Testis (tissue), 3 donors: Measurements from ENCODE around the gene DSC3. TPM values are rescaled to one million over a fixed set of nuclear protein-coding genes. Genes with fewer than 3 reads are reported as not detected.
"Not testable (repeated sequence)": the region's sequence is repeated elsewhere in the genome, so short reads cannot be mapped to it uniquely, and the experiment has no call there.

Experiments
- DNase-seq: peaks from one replicate; pipeline ENCODE4 v3.0.0-alpha.2; 2019
- H3K27ac ChIP-seq, 2 donors: fragments of 200-600 bp; sonication (generic); one replicate each; pipeline ENCODE4 v1.5.1; 2019
- H3K27me3 ChIP-seq: fragments of 200-600 bp; sonication (generic); one replicate; pipeline ENCODE4 v1.5.1; 2019
- H3K36me3 ChIP-seq: fragments of 200-600 bp; sonication (generic); one replicate; pipeline ENCODE4 v1.5.1; 2017; ENCODE audit warnings: low read depth; ENCODE audit errors: missing control alignments
- H3K4me1 ChIP-seq: fragments of 200-600 bp; sonication (generic); one replicate; pipeline ENCODE4 v1.5.1; 2019
- H3K4me3 ChIP-seq, 2 donors: fragments of 200-600 bp; sonication (generic); one replicate each; pipeline ENCODE4 v1.5.1; 2017 to 2019
- H3K9me3 ChIP-seq: fragments of 200-600 bp; sonication (generic); one replicate; pipeline ENCODE4 v1.5.1; 2017
- CTCF ChIP-seq, 3 experiments: fragments of 450-650 bp in 2 of 3; fragments of 200-600 bp in 1 of 3; sonication (generic) in 1 of 3; IDR thresholded peaks; one replicate each; pipeline ENCODE4 v1.5.1; 2016 to 2019; ENCODE audit warnings: antibody characterized with exemption in 3 of 3, mild to moderate bottlenecking in 2 of 3, moderate library complexity in 1 of 3
- POLR2A ChIP-seq: fragments of 450-650 bp; IDR thresholded peaks from one replicate; pipeline ENCODE4 v1.6.1; 2017; ENCODE audit warnings: antibody characterized with exemption, mild to moderate bottlenecking, moderate library complexity
- WGBS, 2 donors: methylation state at CpG; one replicate each; pipeline ENCODE4 v1.1.5; 2018; 5-methylcytosine and 5-hydroxymethylcytosine counted together
- intact Hi-C: fragments of 100-400 bp; cut with DNase I; formaldehyde crosslinking; loops from one replicate; pipeline ENCODE4 v1.15.1; 2023; ENCODE audit warnings: low total_unique reads
- polyA plus RNA-seq: library from polyadenylated mRNA; stranded (reverse); fragments of 350-450 nt; fragmentation: Illumina TruSeq; extraction: RNeasy Lipid Tissue Mini Kit (QIAGEN cat#74804); gene quantifications from one replicate; pipeline ENCODE4 v1.2.3, GENCODE V29; 2014; ENCODE audit warnings: low read depth, low replicate concordance; ENCODE audit not compliant: insufficient read depth
- total RNA-seq, 2 donors: library from RNA; depleted of rRNA; stranded (reverse); fragments of >200 nt; gene quantifications; one replicate each; pipeline ENCODE4 v1.2.3, GENCODE V29; 2016

The DSC3 gene
- total and polyA plus RNA-seq, 3 donors from 2014 or later, result 0.19 to 2.0 (median 0.24) TPM

GRCh38 chr18:31015715-31016434 is 26.7 kb downstream of the DSC3 start:
- Histone ChIP-seq H3K9me3 (no peaks in the 10 kb centered on the region), H3K27ac (no peak overlapping the region), H3K36me3 (no peaks in the 10 kb centered on the region), H3K27me3 (no peaks in the 10 kb centered on the region), H3K4me1 (no peaks in the 10 kb centered on the region), H3K4me3 (no peak overlapping the region)
- 94% methylated on average over 3 of the region's 3 CpGs for WGBS, 2 donors
- no peak for TF ChIP-seq POLR2A
- no peak for TF ChIP-seq CTCF (IDR thresholded peaks at IDR 0.05)
- no peak for DNase-seq
- intact Hi-C loops, result no loop called here

- H3K27me3 ChIP-seq, H3K4me3 ChIP-seq, intact Hi-C loops, H3K27ac ChIP-seq, H3K4me1 ChIP-seq, H3K36me3 ChIP-seq, H3K9me3 ChIP-seq, DNase-seq: not testable (repeated sequence)
- WGBS, 2 donors, result 91 to 93% methylated on average over 7 of the region's 7 CpGs
Observed at GRCh38 chr18:31011455-31011854, 31.1 kb downstream of the DSC3 start.

GRCh38 chr18:31010601-31011000 is 31.9 kb downstream of the DSC3 start:
- 79 to 81% methylated on average over 4 of the region's 4 CpGs for WGBS, 2 donors
- no peak for DNase-seq
- Histone ChIP-seq H3K27ac (no peak overlapping the region), H3K4me1 (no peaks in the 10 kb centered on the region), H3K36me3 (no peaks in the 10 kb centered on the region), H3K9me3 (no peaks in the 10 kb centered on the region), H3K4me3 (no peak overlapping the region), H3K27me3 (no peaks in the 10 kb centered on the region)
- TF ChIP-seq CTCF (IDR thresholded peaks at IDR 0.05) (no peak), POLR2A (no peak)
- intact Hi-C loops, result no loop called here

GRCh38 chr18:30999887-31000628 is 42.5 kb downstream of the DSC3 start:
- Histone ChIP-seq H3K27ac (no peak overlapping the region), H3K4me3 (no peak overlapping the region), H3K9me3 (no peaks in the 10 kb centered on the region), H3K36me3 (no peaks in the 10 kb centered on the region), H3K27me3 (no peaks in the 10 kb centered on the region), H3K4me1 (no peaks in the 10 kb centered on the region)
- no peak for TF ChIP-seq POLR2A
- WGBS, 2 donors, result 72 to 77% methylated on average over 8 of the region's 8 CpGs
- intact Hi-C loops, result no loop called here
- no peak for DNase-seq

GRCh38 chr18:30999186-30999585 is 43.4 kb downstream of the DSC3 start:
- Histone ChIP-seq H3K36me3 (no peaks in the 10 kb centered on the region), H3K4me3 (no peak overlapping the region), H3K27ac (no peak overlapping the region), H3K9me3 (no peaks in the 10 kb centered on the region), H3K27me3 (no peaks in the 10 kb centered on the region), H3K4me1 (no peaks in the 10 kb centered on the region)
- intact Hi-C loops, result no loop called here
- no peak for DNase-seq
- no peak for TF ChIP-seq CTCF (IDR thresholded peaks at IDR 0.05)
- TF ChIP-seq POLR2A, result no peak
- whole genome bisulfite sequencing, 2 donors, result 45 to 56% methylated on average over 2 of the region's 2 CpGs
